Vagina (tissue), 2 donors: ENCODE results near the gene KMT2E.

ENCODE experiments used
- POLR2A ChIP-seq, 2 donors: fragments of 450-650 bp; IDR thresholded peaks; one replicate each; pipeline ENCODE4 v1.6.1; 2017; ENCODE audit warnings: antibody characterized with exemption in 2 of 2, mild to moderate bottlenecking in 2 of 2, moderate library complexity in 2 of 2
- TF ChIP-seq, protein P1 (sequence below), 3 experiments: fragments of 450-650 bp in 2 of 3; fragments of 200-600 bp in 1 of 3; sonication (generic) in 1 of 3; IDR thresholded peaks; one replicate each; pipeline ENCODE4 v1.5.1; 2017 to 2019; ENCODE audit warnings: antibody characterized with exemption in 3 of 3, mild to moderate bottlenecking in 2 of 3, moderate library complexity in 2 of 3

DNA sequence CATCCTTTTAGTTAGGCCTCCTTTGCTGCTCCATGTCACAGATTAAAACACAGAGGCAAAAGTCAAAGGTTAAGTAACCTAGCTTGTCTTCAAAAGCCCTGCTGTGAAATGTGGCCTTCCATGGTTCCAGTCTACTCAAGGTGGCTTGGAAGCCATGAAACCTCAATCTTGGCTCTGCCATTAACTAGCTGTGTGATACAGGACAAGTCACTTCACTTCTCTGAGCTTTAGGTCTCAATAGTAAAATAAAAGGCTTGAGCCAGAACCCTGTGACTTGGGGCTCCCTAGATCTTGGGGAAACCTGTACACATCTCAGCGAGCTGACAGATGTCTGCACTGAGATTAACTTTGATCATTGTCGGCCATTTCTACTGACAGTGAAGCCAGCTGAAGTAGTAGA is 48.0 kb upstream of the KMT2E start:
- no peak for TF ChIP-seq POLR2A (IDR thresholded peaks at IDR 0.05)
- TF ChIP-seq, protein P1, sequence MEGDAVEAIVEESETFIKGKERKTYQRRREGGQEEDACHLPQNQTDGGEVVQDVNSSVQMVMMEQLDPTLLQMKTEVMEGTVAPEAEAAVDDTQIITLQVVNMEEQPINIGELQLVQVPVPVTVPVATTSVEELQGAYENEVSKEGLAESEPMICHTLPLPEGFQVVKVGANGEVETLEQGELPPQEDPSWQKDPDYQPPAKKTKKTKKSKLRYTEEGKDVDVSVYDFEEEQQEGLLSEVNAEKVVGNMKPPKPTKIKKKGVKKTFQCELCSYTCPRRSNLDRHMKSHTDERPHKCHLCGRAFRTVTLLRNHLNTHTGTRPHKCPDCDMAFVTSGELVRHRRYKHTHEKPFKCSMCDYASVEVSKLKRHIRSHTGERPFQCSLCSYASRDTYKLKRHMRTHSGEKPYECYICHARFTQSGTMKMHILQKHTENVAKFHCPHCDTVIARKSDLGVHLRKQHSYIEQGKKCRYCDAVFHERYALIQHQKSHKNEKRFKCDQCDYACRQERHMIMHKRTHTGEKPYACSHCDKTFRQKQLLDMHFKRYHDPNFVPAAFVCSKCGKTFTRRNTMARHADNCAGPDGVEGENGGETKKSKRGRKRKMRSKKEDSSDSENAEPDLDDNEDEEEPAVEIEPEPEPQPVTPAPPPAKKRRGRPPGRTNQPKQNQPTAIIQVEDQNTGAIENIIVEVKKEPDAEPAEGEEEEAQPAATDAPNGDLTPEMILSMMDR (IDR thresholded peaks at IDR 0.05): no peak
